Mammary microvascular endothelial cell (primary cell): ENCODE data around the gene OR6C68. TPM values are rescaled to one million over a fixed set of nuclear protein-coding genes. Genes with fewer than 3 reads are reported as not detected.

ENCODE experiments used
- total RNA-seq: library from RNA; depleted of rRNA; stranded (reverse); fragments of >200 nt; gene quantifications from 2 replicates; pipeline ENCODE4 v1.2.3, GENCODE V29; 2015

Gene OR6C68
- total RNA-seq: not detected in 2 replicates

GRCh38 chr12:55492078-55492477 lies at the start of gene OR6C68:
Gene OR6C68 (plus strand): TSS chr12:55492378. CDS start chr12:55492378, 0 bp downstream.

GRCh38 chr12:55443776-55444175 lies 48.4 kb upstream of the OR6C68 start, which contains the start of gene OR6C2:
Gene OR6C2 (plus strand): TSS chr12:55444076. CDS start chr12:55452214, 8,138 bp downstream.

GRCh38 chr12:55470088-55470829 lies 21.9 kb upstream of the OR6C68 start, which contains the start of gene OR6C70:
Gene OR6C70 (minus strand): TSS chr12:55470138. CDS start chr12:55470138, 0 bp downstream.

Other genes with a start within 250 kb of the OR6C68 start
- gene OR6C74, start 247.8 kb upstream of the OR6C68 start, total RNA-seq: not detected in 2 replicates
- not detected in 2 replicates for gene OR6C6, start 195.8 kb upstream of the OR6C68 start, total RNA-seq
- not detected in 2 replicates for gene OR6C1, start 178.0 kb upstream of the OR6C68 start, total RNA-seq
- gene OR6C3, start 161.6 kb upstream of the OR6C68 start, total RNA-seq: not detected in 2 replicates
- not detected in 2 replicates for gene OR6C75, start 129.4 kb upstream of the OR6C68 start, total RNA-seq
- not detected in 2 replicates for gene OR6C65, start 91.8 kb upstream of the OR6C68 start, total RNA-seq
- gene OR6C76, start 66.1 kb upstream of the OR6C68 start, total RNA-seq: not detected in 2 replicates
- gene OR6C2, start 48.3 kb upstream of the OR6C68 start, total RNA-seq: not detected in 2 replicates
- not detected in 2 replicates for gene OR6C70, start 22.2 kb upstream of the OR6C68 start, total RNA-seq
- gene OR6C4, start 57.2 kb downstream of the OR6C68 start, total RNA-seq: not detected in 2 replicates
- not detected in 2 replicates for gene OR2AP1, start 80.1 kb downstream of the OR6C68 start, total RNA-seq
- not detected in 2 replicates for gene OR10P1, start 144.5 kb downstream of the OR6C68 start, total RNA-seq
- gene ITGA7, start 215.5 kb downstream of the OR6C68 start, total RNA-seq: 0.07 and 0.30 TPM in 2 replicates
- gene BLOC1S1, start 223.7 kb downstream of the OR6C68 start, total RNA-seq: 155 and 161 TPM in 2 replicates
- gene RDH5, start 228.0 kb downstream of the OR6C68 start, total RNA-seq: 0.67 and 3.0 TPM in 2 replicates
- gene CD63, start 236.6 kb downstream of the OR6C68 start, total RNA-seq: 720 and 809 TPM in 2 replicates